Right hindlimb (tissue), 1 donor: ENCODE measurements around the gene FAM163B.
"Not testable (repeated sequence)": the region's sequence is repeated elsewhere in the genome, so short reads cannot be mapped to it uniquely, and the experiment has no call there.

Experiments
- DNase-seq: peaks from one replicate; pipeline ENCODE4 v3.0.0-alpha.2; 2018

FAM163B gene

GRCh38 chr9:133564451-133565116 lies 44.6 kb downstream of the FAM163B start:
- DNase-seq = no peak

DNA sequence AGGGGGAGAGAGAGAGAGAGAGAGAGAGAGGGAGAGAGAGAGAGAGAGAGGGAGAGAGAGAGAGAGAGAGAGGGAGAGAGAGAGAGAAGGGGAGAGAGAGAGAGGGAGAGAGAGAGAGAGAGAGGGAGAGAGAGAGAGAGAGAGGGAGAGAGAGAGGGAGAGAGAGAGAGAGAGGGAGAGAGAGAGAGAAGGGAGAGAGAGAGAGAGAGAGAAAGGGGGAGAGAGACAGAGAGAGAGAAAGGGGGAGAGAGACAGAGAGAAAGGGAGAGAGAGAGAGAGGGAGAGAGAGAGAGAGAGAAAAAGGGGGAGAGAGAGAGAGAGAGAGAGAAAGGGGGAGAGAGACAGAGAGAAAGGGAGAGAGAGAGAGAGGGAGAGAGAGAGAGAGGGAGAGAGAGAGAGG lies 45.4 kb downstream of the FAM163B start:
- not testable (repeated sequence) for DNase-seq

- DNase-seq = peak; percentile 57
Measured at GRCh38 chr9:133563291-133563796, 45.8 kb downstream of the FAM163B start.

- DNase-seq = no peak
Measured at GRCh38 chr9:133562611-133563290, 46.4 kb downstream of the FAM163B start.

DNA sequence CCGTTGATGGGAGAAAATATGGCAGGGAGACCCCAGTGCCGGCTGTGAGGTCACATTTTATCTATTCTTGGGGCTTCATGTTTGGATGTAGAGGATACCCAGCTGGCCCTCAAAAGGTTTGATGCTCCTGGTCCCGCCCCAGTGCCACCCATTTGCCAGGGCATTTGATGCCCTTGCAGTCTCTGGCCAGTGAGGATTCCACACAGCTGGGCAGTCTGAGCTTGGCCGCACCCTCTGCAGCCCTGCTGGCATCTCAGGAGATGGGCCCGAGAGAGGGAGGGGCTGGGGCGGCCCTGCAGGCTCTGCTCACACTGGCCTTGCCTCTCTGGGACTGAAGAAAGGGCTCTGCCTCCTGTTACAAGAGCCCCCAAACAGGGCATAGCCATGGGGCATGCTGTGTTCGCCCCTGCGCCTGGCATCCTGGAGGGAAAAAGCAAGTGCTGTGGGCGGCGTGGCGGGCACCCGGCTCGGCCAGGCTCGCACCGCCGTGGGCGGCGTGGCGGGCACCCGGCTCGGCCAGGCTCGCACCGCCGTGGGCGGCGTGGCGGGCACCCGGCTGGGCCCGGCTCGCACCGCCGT lies 47.1 kb downstream of the FAM163B start:
- DNase-seq = no peak

DNA sequence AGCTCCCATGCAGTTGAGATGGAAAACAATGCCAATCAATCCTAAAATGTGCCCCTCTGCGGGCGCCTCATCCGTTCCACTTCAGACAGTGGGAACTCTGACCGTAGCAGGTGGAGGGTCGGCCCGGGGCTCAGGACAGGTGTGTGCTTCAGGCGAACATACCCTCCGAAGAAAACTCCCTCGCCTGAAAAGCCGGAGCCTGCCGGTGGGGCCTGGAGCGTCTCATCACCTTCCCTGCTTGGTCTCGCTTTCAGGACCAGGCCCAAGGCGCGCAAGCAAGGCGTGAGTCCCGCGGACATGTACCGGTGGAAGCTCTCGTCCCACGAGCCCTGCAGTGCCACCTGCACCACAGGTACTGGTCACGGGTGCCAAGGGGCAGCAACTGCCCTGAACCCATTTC lies 48.2 kb downstream of the FAM163B start:
- DNase-seq = no peak

- DNase-seq = no peak
Measured at GRCh38 chr9:133560311-133560710, 48.9 kb downstream of the FAM163B start.

DNA sequence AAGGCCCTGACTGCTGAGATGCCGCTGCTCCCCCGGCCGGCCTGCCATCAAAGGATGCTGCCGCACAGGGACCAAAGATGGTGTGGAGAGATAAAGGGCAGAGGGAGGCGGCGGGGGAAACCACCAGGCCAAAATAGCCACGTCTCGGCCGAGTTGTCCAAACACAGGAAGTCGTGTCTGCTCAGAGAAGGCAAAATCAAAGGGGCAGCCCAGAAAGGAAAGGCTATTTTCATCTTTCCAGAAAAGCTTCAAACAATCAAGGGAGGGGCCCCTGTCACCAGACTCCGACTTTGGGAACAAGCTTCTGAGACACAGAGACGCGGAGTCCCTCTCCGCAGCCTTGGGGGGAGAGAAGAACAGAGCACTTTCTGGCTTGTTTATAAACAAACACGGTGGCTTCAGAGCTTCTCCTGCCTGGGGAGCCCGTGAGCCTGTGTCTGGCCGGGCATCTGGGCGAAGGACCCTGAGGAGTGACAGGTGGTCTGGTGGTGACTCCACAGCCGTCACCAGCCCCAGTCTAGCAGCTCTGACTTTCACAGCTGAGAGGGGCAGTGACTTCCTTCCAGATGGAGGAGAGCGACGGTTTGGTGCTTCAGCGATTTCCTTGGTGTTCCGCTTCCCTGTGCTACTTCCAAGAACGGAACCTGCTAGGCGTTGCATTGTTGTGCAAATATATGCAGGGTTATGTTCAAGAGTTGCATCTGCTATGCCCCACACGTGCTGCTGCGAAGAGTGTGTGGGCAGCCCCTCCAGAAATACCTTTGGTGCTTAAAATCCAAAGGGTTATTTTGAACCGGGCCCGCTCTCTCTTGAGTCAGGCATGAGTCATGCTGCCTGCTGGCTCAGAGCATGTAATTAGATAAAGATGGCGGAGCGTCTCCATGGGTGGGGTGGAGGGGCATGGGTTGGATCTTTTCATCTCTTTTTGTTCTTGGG lies 50.7 kb downstream of the FAM163B start:
- DNase-seq = no peak

DNA sequence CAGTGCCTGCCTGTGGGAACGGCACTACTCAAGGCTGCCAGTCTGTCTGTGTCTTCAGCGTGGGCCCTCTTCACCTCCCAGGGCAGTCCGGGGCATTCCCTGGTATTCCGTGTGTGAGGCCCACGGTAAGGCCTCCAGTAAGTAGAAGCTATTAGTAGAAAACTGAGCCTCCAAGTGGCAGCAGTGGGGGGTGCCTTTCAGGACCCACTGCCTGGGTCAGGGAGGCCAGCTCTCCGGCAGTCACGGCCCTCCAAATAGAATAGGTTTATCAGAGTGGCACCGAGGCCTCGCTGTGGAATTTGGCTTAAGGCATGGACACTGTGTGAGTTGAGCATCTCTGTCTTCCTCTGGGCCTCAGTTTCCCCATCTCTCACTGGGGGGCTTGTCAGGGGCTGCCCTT lies 51.6 kb downstream of the FAM163B start:
- DNase-seq = no peak

GRCh38 chr9:133556354-133556753 lies 52.8 kb downstream of the FAM163B start:
- no peak for DNase-seq

- DNase-seq = no peak
Measured at GRCh38 chr9:133554729-133555128, 54.5 kb downstream of the FAM163B start.

GRCh38 chr9:133553973-133554713 lies 55.0 kb downstream of the FAM163B start:
- no peak for DNase-seq

GRCh38 chr9:133553123-133553522 lies 56.1 kb downstream of the FAM163B start:
- no peak for DNase-seq

GRCh38 chr9:133552236-133552635 lies 57.0 kb downstream of the FAM163B start:
- no peak for DNase-seq

DNA sequence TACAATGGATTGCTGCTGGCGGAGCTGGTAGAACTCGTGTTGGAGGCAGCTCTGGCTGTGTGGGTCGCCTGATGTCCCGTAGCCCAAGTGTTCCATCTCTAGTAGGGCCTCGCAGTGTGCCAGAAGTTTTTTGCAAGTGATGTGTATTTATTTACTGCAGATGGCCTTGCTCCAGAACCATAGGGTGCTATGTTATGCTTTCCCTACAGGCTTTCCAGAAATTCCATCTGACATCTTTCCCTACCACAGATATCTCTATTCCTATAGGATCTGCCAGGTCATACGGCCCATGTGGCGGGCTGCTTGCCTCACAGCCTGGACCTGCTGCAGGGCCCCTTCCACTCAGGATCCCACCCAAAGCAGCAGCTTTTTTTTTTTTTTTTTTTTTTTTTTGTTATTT lies 57.7 kb downstream of the FAM163B start:
- DNase-seq = no peak

DNA sequence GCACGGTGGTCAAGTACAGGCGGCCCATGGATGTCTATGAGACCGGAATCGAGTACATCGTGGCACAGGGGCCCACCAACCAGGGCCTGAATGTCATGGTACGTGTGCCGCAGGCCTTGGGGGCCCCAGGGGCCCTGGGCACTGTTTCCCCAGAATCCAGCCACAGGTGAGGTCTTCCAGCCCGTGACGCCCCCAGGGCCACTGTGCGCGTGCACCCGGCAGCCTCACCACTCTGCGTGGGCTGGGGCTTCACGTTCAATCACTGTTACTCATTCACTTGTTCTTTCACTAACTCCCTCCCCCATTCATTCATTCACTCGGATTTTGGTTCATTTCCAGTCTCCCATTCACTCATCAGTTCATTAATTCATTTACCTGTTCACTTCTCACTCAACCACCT lies 62.1 kb downstream of the FAM163B start:
- no peak for DNase-seq

GRCh38 chr9:133546287-133546680 lies 62.9 kb downstream of the FAM163B start:
- DNase-seq = no peak

- DNase-seq = no peak
Measured at GRCh38 chr9:133545494-133546286, 63.5 kb downstream of the FAM163B start.

DNA sequence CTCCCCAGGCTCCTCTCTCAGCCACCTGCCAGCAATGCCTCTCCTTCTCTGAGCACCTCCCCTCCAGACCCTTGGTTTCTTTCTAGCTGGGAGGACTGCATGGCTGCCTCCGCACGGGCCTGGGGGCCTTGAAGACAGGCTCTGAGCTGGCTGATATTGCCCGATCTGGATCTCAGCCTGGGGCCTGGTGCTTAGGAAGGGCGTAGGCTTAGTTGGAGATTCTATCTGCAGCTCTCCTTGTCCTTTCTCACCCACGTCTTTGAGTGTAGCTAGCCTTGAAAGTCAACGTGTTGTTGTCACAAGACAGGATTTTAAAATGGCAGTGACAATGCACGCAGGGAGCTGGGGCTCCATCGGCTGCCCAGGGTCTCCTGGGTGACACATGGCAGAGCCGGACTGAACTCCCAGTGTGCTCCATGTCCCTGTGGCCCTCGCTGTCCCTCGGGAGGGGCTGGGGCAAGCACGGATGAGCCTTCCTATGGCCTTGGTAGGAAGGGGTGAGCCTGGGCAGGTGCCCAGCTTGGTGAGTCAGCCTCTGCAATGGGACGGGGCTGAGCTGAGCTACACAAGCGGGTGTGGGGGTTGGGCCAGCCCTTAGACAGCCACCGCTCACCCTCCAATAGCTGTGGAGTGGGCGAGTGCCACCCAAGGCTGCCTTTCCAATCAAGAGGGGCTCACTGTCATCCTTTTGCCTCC lies 65.3 kb downstream of the FAM163B start:
- DNase-seq = no peak

- DNase-seq = no peak
Measured at GRCh38 chr9:133542002-133542401, 67.2 kb downstream of the FAM163B start.

DNA sequence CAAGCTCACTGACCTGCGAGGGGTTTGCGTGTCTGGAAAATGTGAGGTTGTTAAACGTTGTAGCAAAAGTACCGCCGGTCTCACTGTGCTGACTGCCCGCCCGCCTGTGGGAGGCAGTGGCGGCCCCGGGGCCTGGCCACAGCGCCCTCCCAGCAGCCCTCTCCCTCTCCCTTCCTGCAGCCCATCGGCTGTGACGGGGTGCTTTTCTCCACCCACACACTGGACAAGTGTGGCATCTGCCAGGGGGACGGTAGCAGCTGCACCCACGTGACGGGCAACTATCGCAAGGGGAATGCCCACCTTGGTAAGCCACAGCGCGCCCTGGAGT lies 68.5 kb downstream of the FAM163B start:
- DNase-seq = no peak
